GM19372 (cell line): ENCODE results near the gene TMEM59L.

Experiments
- ATAC-seq: cut with Tn5 transposase; IDR thresholded peaks from one replicate; pipeline ENCODE4 v1.9.1; 2021; ENCODE audit warnings: mild to moderate bottlenecking, low read depth, moderate library complexity; ENCODE audit not compliant: unreplicated experiment

The TMEM59L gene

GRCh38 chr19:18636183-18636968 lies 23.7 kb downstream of the TMEM59L start:
- peak; percentile 79 for ATAC-seq

- ATAC-seq: no peak
Measured at GRCh38 chr19:18636969-18637629, 24.4 kb downstream of the TMEM59L start, which contains the start of gene KLHL26. KLHL26 (plus strand) TSS chr19:18637028; CDS start chr19:18637055, 27 bp downstream.

GRCh38 chr19:18637673-18638630 lies 25.3 kb downstream of the TMEM59L start:
- ATAC-seq: no peak

- no peak for ATAC-seq
Measured at GRCh38 chr19:18639706-18640243, 27.1 kb downstream of the TMEM59L start.

- ATAC-seq: no peak
Measured at GRCh38 chr19:18644196-18645034, 31.7 kb downstream of the TMEM59L start.

- ATAC-seq: no peak
Measured at GRCh38 chr19:18645035-18645511, 32.4 kb downstream of the TMEM59L start.

- no peak for ATAC-seq
Measured at GRCh38 chr19:18646535-18647370, 34.1 kb downstream of the TMEM59L start.

- ATAC-seq: no peak
Measured at GRCh38 chr19:18647371-18647767, 34.7 kb downstream of the TMEM59L start.

- no peak for ATAC-seq
Measured at GRCh38 chr19:18647807-18648206, 35.1 kb downstream of the TMEM59L start.

GRCh38 chr19:18648973-18649315 lies 36.3 kb downstream of the TMEM59L start:
- no peak for ATAC-seq

- ATAC-seq: no peak
Measured at GRCh38 chr19:18649371-18650020, 36.8 kb downstream of the TMEM59L start.

GRCh38 chr19:18650021-18650390 lies 37.3 kb downstream of the TMEM59L start:
- ATAC-seq: no peak

GRCh38 chr19:18650468-18651041 lies 37.9 kb downstream of the TMEM59L start:
- no peak for ATAC-seq

GRCh38 chr19:18651300-18651699 lies 38.6 kb downstream of the TMEM59L start:
- ATAC-seq: no peak

GRCh38 chr19:18651733-18652132 lies 39.1 kb downstream of the TMEM59L start:
- ATAC-seq: no peak

GRCh38 chr19:18653853-18654252 lies 41.2 kb downstream of the TMEM59L start:
- no peak for ATAC-seq

- ATAC-seq: no peak
Measured at GRCh38 chr19:18654469-18654868, 41.8 kb downstream of the TMEM59L start.
